ENCODE results near the gene ZCCHC14. TPM values are rescaled to one million over a fixed set of nuclear protein-coding genes. Genes with fewer than 3 reads are reported as not detected.

Gene ZCCHC14
- total RNA-seq, 1 experiment from 2014 or later = 33.1 TPM

DNA sequence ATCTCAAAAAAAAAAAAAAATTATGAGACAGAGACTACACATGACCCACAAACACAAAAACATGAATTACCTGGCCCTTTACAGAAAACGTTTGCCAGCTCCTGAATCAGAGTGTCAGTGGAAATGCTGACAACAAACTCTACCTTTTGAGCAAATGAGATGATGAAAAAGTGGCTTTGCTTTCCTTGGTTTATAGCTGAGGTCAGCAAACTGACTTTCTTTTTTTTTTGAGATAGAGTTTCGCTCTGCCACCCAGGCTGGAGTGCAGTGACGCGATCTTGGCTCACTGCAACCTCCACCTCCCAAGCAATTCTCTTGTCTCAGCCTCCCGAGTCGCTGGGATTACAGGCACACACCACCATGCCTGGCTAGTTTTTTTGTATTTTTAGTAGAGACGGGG, 46.3 kb downstream of the ZCCHC14 start:
- BruUV-seq (replicated peaks) = no TSS peak
- Histone ChIP-seq H3K9me3 (no peaks in the 10 kb centered on the region), H3K4me1 (no peaks in the 10 kb centered on the region), H3K36me3 (ENCODE audit: control insufficient read depth, insufficient read depth, low read length) (no peaks in the 10 kb centered on the region), H3K4me3 (ENCODE audit: low read depth, low read length) (no peak overlapping the region), H3K27me3 (replicated peaks; ENCODE audit: control insufficient read depth, insufficient read depth, low read length) (no peaks in the 10 kb centered on the region)
- TF ChIP-seq, protein P1, sequence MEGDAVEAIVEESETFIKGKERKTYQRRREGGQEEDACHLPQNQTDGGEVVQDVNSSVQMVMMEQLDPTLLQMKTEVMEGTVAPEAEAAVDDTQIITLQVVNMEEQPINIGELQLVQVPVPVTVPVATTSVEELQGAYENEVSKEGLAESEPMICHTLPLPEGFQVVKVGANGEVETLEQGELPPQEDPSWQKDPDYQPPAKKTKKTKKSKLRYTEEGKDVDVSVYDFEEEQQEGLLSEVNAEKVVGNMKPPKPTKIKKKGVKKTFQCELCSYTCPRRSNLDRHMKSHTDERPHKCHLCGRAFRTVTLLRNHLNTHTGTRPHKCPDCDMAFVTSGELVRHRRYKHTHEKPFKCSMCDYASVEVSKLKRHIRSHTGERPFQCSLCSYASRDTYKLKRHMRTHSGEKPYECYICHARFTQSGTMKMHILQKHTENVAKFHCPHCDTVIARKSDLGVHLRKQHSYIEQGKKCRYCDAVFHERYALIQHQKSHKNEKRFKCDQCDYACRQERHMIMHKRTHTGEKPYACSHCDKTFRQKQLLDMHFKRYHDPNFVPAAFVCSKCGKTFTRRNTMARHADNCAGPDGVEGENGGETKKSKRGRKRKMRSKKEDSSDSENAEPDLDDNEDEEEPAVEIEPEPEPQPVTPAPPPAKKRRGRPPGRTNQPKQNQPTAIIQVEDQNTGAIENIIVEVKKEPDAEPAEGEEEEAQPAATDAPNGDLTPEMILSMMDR (IDR thresholded peaks at IDR 0.05; ENCODE audit: insufficient read depth in 1 of 2, low read depth in 1 of 2, low read length in 1 of 2, severe bottlenecking in 1 of 2, unreplicated experiment in 1 of 2) = no peak
- no peak overlapping the region for H3K4me3 Mint-ChIP-seq (ENCODE audit: unreplicated experiment)
- no peak overlapping the region for H3K27ac Mint-ChIP-seq (ENCODE audit: unreplicated experiment)
- CTCF ChIA-PET = interaction anchor here (1.0 kb wide), 1 partner anchor 190 kb away, joined by 8 read pairs; no protein-coding TSS in a partner anchor
- intact Hi-C loops (cut with micrococcal nuclease; ENCODE audit: unreplicated experiment) = no loop called here
- H3K27me3 Mint-ChIP-seq (ENCODE audit: insufficient read depth, unreplicated experiment) = no peaks in the 10 kb centered on the region
- no peaks in the 10 kb centered on the region for H3K4me1 Mint-ChIP-seq (ENCODE audit: low read depth, unreplicated experiment)
- H3K36me3 Mint-ChIP-seq (ENCODE audit: insufficient read depth, unreplicated experiment) = peaks cover 51% of the 10 kb centered on the region
- H3K9me3 Mint-ChIP-seq (ENCODE audit: unreplicated experiment) = no peaks in the 10 kb centered on the region
- no peak for DNase-seq
- POLR2A ChIA-PET = no interaction called here

DNA sequence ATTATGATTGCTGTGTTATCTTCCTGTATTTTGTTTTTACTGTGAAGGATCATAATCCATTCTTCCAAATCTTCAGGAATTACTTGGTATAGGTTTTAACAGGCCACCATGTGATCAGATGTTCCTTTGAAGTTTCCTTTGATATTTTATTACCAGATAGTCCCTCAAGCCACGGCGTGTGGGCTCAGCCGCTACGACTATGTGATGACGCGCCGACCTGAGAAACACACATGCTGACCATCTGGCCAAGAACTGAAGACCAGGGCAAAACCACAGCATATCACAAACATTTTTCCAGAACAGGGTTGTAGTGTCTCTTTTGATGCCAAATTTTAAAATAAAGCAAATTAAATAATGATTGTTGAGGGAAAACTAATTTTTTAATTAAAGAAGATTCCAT, 47.3 kb downstream of the ZCCHC14 start:
- POLR2A ChIA-PET = no interaction called here
- Histone ChIP-seq H3K27me3 (replicated peaks; ENCODE audit: control insufficient read depth, insufficient read depth, low read length) (no peaks in the 10 kb centered on the region), H3K36me3 (ENCODE audit: control insufficient read depth, insufficient read depth, low read length) (no peaks in the 10 kb centered on the region), H3K4me3 (ENCODE audit: low read depth, low read length) (no peak overlapping the region), H3K9me3 (no peaks in the 10 kb centered on the region), H3K4me1 (no peaks in the 10 kb centered on the region)
- intact Hi-C loops (cut with micrococcal nuclease; ENCODE audit: unreplicated experiment) = no loop called here
- Mint-ChIP-seq H3K27ac (ENCODE audit: unreplicated experiment) (no peak overlapping the region), H3K4me3 (ENCODE audit: unreplicated experiment) (no peak overlapping the region), H3K9me3 (ENCODE audit: unreplicated experiment) (no peaks in the 10 kb centered on the region), H3K36me3 (ENCODE audit: insufficient read depth, unreplicated experiment) (peaks cover 51% of the 10 kb centered on the region), H3K27me3 (ENCODE audit: insufficient read depth, unreplicated experiment) (no peaks in the 10 kb centered on the region), H3K4me1 (ENCODE audit: low read depth, unreplicated experiment) (no peaks in the 10 kb centered on the region)
- TF ChIP-seq, protein P1 (IDR thresholded peaks at IDR 0.05; ENCODE audit: insufficient read depth in 1 of 2, low read depth in 1 of 2, low read length in 1 of 2, severe bottlenecking in 1 of 2, unreplicated experiment in 1 of 2) = no peak
- BruUV-seq (replicated peaks) = no TSS peak
- DNase-seq = no peak
- CTCF ChIA-PET = interaction anchor here (0.7 to 1.0 kb wide), 2 partner anchors 16 to 191 kb away, joined by 7 to 8 read pairs; no protein-coding TSS in a partner anchor

DNA sequence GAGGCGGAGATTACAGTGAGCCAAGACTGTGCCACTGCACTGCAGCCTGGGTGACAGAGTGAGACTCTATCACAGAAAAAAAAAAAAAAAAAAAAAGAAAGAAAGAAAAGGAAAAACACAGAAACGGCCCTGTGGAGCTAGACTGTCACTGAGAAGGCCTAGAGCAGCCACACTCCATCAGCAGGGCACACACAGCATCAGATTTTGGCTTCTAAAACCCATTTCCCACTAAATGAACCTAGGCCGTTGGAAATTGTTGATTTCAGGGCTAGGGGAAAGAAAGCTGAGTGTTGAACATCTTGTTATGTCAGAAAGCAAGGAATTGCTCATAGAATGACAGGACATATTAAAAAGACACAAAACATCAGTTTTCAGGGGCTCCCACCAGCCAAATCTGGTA, 48.9 kb downstream of the ZCCHC14 start:
- Histone ChIP-seq H3K9me3 (no peaks in the 10 kb centered on the region), H3K36me3 (ENCODE audit: control insufficient read depth, insufficient read depth, low read length) (no peaks in the 10 kb centered on the region), H3K4me1 (no peaks in the 10 kb centered on the region), H3K4me3 (ENCODE audit: low read depth, low read length) (no peak overlapping the region), H3K27me3 (replicated peaks; ENCODE audit: control insufficient read depth, insufficient read depth, low read length) (no peaks in the 10 kb centered on the region)
- TF ChIP-seq, protein P1 (IDR thresholded peaks at IDR 0.05; ENCODE audit: insufficient read depth in 1 of 2, low read depth in 1 of 2, low read length in 1 of 2, severe bottlenecking in 1 of 2, unreplicated experiment in 1 of 2) = no peak
- no peaks in the 10 kb centered on the region for H3K4me1 Mint-ChIP-seq (ENCODE audit: low read depth, unreplicated experiment)
- no peaks in the 10 kb centered on the region for H3K27me3 Mint-ChIP-seq (ENCODE audit: insufficient read depth, unreplicated experiment)
- no peak for DNase-seq
- BruUV-seq (replicated peaks) = no TSS peak
- intact Hi-C loops (cut with micrococcal nuclease; ENCODE audit: unreplicated experiment) = no loop called here
- ChIA-PET POLR2A (no interaction called here), CTCF (no interaction called here)
- peaks cover 42% of the 10 kb centered on the region for H3K36me3 Mint-ChIP-seq (ENCODE audit: insufficient read depth, unreplicated experiment)
- H3K9me3 Mint-ChIP-seq (ENCODE audit: unreplicated experiment) = no peaks in the 10 kb centered on the region
- no peak overlapping the region for H3K4me3 Mint-ChIP-seq (ENCODE audit: unreplicated experiment)
- no peak overlapping the region for H3K27ac Mint-ChIP-seq (ENCODE audit: unreplicated experiment)

Data from Caco-2 (cell line).